ENCODE results near the gene CALML3. TPM values are rescaled to one million over a fixed set of nuclear protein-coding genes. Genes with fewer than 3 reads are reported as not detected.
A peak's percentile ranks its signal among the peaks of the same experiment; 100 is the strongest.

Gene CALML3
- total and polyA plus RNA-seq, 2 donors (not counting 3 experiments of a cell fraction or from before 2014, with no cell fraction given) = not detected

DNA sequence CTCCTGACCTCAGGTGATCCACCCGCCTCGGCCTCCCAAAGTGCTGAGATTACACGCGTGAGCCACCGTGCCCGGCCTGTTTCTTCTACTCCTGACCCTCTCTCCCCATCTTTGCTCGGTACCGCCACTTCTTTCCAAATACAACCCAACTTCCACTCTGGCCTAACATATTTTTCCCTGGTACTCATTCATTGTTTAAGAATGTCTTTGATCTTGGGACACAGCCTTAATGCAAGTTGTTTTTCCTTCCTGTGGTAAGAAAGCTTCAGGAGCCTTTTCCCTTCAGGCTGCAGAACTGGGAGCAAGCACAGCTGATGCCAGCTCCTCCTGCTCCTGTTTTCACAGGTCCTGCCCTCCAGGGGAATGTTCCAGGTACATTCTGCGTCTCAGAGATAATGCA is 13.7 kb downstream of the CALML3 start:
- intact Hi-C loops (cut with micrococcal nuclease) = no loop called here
- H3K4me2 ChIP-seq (ENCODE audit: insufficient read depth, low read length) = no peak overlapping the region
- no peak for TF ChIP-seq MAX (IDR thresholded peaks at IDR 0.05; ENCODE audit: insufficient read depth, insufficient read length)
- TF ChIP-seq JUN (IDR thresholded peaks at IDR 0.05; ENCODE audit: borderline replicate concordance, insufficient read depth, insufficient read length, low read depth) = no peak
- TF ChIP-seq POLR2AphosphoS5 (IDR thresholded peaks at IDR 0.05; ENCODE audit: insufficient read depth, low read depth, low read length) = no peak
- TF ChIP-seq, protein P1, sequence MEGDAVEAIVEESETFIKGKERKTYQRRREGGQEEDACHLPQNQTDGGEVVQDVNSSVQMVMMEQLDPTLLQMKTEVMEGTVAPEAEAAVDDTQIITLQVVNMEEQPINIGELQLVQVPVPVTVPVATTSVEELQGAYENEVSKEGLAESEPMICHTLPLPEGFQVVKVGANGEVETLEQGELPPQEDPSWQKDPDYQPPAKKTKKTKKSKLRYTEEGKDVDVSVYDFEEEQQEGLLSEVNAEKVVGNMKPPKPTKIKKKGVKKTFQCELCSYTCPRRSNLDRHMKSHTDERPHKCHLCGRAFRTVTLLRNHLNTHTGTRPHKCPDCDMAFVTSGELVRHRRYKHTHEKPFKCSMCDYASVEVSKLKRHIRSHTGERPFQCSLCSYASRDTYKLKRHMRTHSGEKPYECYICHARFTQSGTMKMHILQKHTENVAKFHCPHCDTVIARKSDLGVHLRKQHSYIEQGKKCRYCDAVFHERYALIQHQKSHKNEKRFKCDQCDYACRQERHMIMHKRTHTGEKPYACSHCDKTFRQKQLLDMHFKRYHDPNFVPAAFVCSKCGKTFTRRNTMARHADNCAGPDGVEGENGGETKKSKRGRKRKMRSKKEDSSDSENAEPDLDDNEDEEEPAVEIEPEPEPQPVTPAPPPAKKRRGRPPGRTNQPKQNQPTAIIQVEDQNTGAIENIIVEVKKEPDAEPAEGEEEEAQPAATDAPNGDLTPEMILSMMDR (IDR thresholded peaks at IDR 0.05; ENCODE audit: extremely low read depth in 1 of 2, insufficient read depth in 1 of 2, low read depth in 1 of 2, low read length in 2 of 2) = no peak
- TF ChIP-seq EZH2 (IDR thresholded peaks at IDR 0.05; ENCODE audit: borderline replicate concordance, low read depth, low read length, severe bottlenecking) = no peak
- TF ChIP-seq MYC (IDR thresholded peaks at IDR 0.05; ENCODE audit: low read depth, low read length) = no peak
- TF ChIP-seq FOS (IDR thresholded peaks at IDR 0.05; ENCODE audit: borderline replicate concordance, insufficient read depth, low read length) = no peak
- TF ChIP-seq POLR2A (IDR thresholded peaks at IDR 0.05; ENCODE audit: low read depth, low read length) = no peak
- TF ChIP-seq GATA2 (IDR thresholded peaks at IDR 0.05; ENCODE audit: insufficient read depth, insufficient read length, low read depth, low read length) = no peak

More for the DNA sequence above, 13.7 kb downstream of the CALML3 start:
- FAIRE-seq = peak; percentile 84
- dilution Hi-C loops (cut with MboI; ENCODE audit: extremely low pct_ligation_motif_present, low sequenced_read_pairs) = no loop called here
- H3K4me3 ChIP-seq (replicated peaks in 1 of 3; ENCODE audit: insufficient read depth in 1 of 3, low read depth in 1 of 3, low read length in 3 of 3) = no peak overlapping the region
- H3K79me2 ChIP-seq (ENCODE audit: control insufficient read depth, insufficient read depth, low read length) = no peaks in the 10 kb centered on the region
- DNase-seq (ENCODE audit: low read depth, low spot score) = peak; percentile 17
- peaks cover 5% of the 10 kb centered on the region for H3K4me1 ChIP-seq (ENCODE audit: control insufficient read depth, extremely low read depth, insufficient read depth, low read length)
- no peaks in the 10 kb centered on the region for H3K9me1 ChIP-seq (replicated peaks; ENCODE audit: control insufficient read depth, extremely low read depth, insufficient read depth, low read length)
- CTCF ChIA-PET = interaction anchor here (0.9 to 1.4 kb wide), 6 partner anchors 8 to 723 kb away, joined by 3 to 8 read pairs (median 3); no protein-coding TSS in a partner anchor
- H3K9ac ChIP-seq (replicated peaks; ENCODE audit: extremely low read depth, insufficient read depth, low read length) = no peak overlapping the region
- no peaks in the 10 kb centered on the region for H3K9me3 ChIP-seq (replicated peaks; ENCODE audit: control insufficient read depth, insufficient read depth, low read length)
- H3K27me3 ChIP-seq (ENCODE audit: control insufficient read depth in 2 of 2, insufficient read depth in 2 of 2, low read length in 2 of 2) = no peaks in the 10 kb centered on the region
- H2AFZ ChIP-seq (ENCODE audit: low read depth, low read length) = no peak overlapping the region
- POLR2A ChIA-PET = no interaction called here
- no peak overlapping the region for H3K27ac ChIP-seq (ENCODE audit: insufficient read depth, low read depth, low read length)
- H4K20me1 ChIP-seq (replicated peaks; ENCODE audit: control insufficient read depth, extremely low read depth, insufficient read depth, low read length) = no peaks in the 10 kb centered on the region
- no TSS peak for BruUV-seq (replicated peaks)
- H3K36me3 ChIP-seq (ENCODE audit: control insufficient read depth in 2 of 2, extremely low read depth in 1 of 2, insufficient read depth in 2 of 2, low read length in 2 of 2) = no peaks in the 10 kb centered on the region
